Colonic mucosa (tissue), 4 donors: ENCODE measurements around the gene IQGAP1. TPM values are rescaled to one million over a fixed set of nuclear protein-coding genes. Genes with fewer than 3 reads are reported as not detected.
A peak's percentile ranks its signal among the peaks of the same experiment; 100 is the strongest.

Experiments used
- DNase-seq: peaks from one replicate; pipeline ENCODE4 v3.0.0-alpha.2; 2020
- H3K27ac ChIP-seq: fragments of 200-600 bp; one replicate; pipeline ENCODE4 v1.8.0; 2021
- H3K27me3 ChIP-seq: fragments of 200-600 bp; one replicate; pipeline ENCODE4 v1.8.0; 2021
- H3K36me3 ChIP-seq: fragments of 200-600 bp; one replicate; pipeline ENCODE4 v1.8.0; 2021
- H3K4me1 ChIP-seq: fragments of 200-600 bp; one replicate; pipeline ENCODE4 v1.8.0; 2021; ENCODE audit warnings: mild to moderate bottlenecking
- H3K4me3 ChIP-seq: fragments of 200-600 bp; one replicate; pipeline ENCODE4 v1.8.0; 2021
- H3K9ac ChIP-seq, 2 donors: one replicate each; pipeline ENCODE4 v1.7.0; 2013; ENCODE audit warnings: control low read depth in 2 of 2, low read depth in 2 of 2, low read length in 2 of 2
- H3K9me3 ChIP-seq: fragments of 200-600 bp; one replicate; pipeline ENCODE4 v1.8.0; 2021
- intact Hi-C: fragments of 100-400 bp; cut with DNase I; formaldehyde crosslinking; loops from one replicate; pipeline ENCODE4 v1.14.1; 2022
- total RNA-seq, 2 donors: library from RNA; stranded (reverse); fragmentation: NEBNext Ultra II Directional in 1 of 2; extraction: Animal tissue kit (Norgen Biotek cat#: 25700) in 1 of 2; gene quantifications; one replicate each; pipeline ENCODE4 v1.2.1, GENCODE V29; 2021
- TF ChIP-seq, protein P1 (sequence below): fragments of 200-600 bp; IDR thresholded peaks from one replicate; pipeline ENCODE4 v1.8.0; 2022; ENCODE audit warnings: antibody characterized with exemption, mild to moderate bottlenecking
- donor health status: healthy.
- donor health status: DM: no; HTN: no; CAD: no.
- donor health status: DM: no; HTN: no; CAD: no.

IQGAP1 gene
- total RNA-seq, 2 donors from 2014 or later, result 210 to 243 TPM

DNA sequence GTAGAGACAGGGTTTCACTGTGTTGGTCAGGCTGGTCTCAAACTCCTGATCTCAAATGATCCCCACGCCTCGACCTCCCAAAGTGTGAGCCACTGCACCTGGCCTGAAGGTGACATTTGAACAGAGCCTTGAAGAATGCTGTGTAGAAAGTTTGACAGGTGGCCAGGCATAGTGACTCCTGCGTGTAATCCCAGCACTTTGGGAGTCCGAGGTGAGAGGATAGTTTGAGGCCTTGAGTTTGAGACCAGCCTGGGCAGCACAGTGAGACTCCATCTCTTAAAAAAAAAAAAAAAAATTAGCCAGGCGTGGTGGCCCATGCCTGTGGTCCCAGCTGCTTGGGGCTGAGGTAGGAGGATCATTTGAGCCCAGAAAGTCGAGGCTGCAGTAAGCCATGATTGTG is 1.5 kb downstream of the IQGAP1 start:
- Histone ChIP-seq H3K4me3 (peak overlapping the region; percentile 63), H3K9me3 (no peaks in the 10 kb centered on the region), H3K9ac (peak overlapping the region; percentile 58 to 96), H3K36me3 (peaks cover 6% of the 10 kb centered on the region), H3K27ac (peak overlapping the region; percentile 97), H3K4me1 (peaks cover 8% of the 10 kb centered on the region), H3K27me3 (no peaks in the 10 kb centered on the region)
- intact Hi-C loops, result no loop called here
- TF ChIP-seq, protein P1, sequence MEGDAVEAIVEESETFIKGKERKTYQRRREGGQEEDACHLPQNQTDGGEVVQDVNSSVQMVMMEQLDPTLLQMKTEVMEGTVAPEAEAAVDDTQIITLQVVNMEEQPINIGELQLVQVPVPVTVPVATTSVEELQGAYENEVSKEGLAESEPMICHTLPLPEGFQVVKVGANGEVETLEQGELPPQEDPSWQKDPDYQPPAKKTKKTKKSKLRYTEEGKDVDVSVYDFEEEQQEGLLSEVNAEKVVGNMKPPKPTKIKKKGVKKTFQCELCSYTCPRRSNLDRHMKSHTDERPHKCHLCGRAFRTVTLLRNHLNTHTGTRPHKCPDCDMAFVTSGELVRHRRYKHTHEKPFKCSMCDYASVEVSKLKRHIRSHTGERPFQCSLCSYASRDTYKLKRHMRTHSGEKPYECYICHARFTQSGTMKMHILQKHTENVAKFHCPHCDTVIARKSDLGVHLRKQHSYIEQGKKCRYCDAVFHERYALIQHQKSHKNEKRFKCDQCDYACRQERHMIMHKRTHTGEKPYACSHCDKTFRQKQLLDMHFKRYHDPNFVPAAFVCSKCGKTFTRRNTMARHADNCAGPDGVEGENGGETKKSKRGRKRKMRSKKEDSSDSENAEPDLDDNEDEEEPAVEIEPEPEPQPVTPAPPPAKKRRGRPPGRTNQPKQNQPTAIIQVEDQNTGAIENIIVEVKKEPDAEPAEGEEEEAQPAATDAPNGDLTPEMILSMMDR, result no peak
- no peak for DNase-seq

DNA sequence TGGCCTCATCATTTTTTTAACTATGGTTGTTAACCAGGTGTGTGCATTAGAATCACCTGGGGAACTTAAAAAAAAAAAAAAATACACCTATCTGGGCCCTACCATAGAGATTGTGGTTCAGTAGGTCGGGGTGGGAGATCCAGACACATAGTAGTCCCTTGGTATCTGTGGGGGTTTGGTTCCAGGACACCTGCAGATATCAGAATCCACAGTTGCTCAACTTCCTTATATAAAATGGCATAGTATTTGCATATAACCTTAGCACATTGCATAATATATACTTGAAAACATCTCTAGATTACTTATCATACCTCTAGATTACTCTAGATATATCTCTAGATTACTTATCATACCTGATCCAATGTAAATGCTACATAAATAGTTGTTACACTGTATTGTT is 5.0 kb downstream of the IQGAP1 start:
- Histone ChIP-seq H3K9ac (no peak overlapping the region), H3K27me3 (no peaks in the 10 kb centered on the region), H3K9me3 (no peaks in the 10 kb centered on the region), H3K4me1 (peaks cover 16% of the 10 kb centered on the region), H3K36me3 (peaks cover 6% of the 10 kb centered on the region), H3K4me3 (no peak overlapping the region), H3K27ac (no peak overlapping the region)
- intact Hi-C loops, result no loop called here
- TF ChIP-seq, protein P1, result no peak
- no peak for DNase-seq

DNA sequence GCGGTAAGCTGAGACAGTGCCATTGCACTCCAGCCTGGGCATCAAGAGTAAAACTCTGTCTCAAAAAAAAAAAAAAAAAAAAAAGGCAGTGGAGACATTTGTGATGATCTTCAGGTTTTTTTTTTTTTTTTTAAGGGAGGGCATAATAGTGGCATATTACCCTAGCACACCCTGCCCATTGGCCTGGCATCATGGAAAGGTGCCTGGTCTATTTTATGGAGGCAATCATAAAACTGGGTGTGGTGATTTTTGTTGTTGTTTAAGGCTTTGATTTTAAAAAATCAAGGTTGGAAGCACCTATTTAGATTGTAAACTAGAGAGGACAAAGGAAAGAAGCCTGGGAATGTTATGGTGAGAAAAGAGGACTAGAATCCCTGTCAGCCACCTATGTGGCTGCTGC is 6.0 kb downstream of the IQGAP1 start:
- Histone ChIP-seq H3K4me3 (no peak overlapping the region), H3K36me3 (peaks cover 6% of the 10 kb centered on the region), H3K9me3 (no peaks in the 10 kb centered on the region), H3K9ac (peak overlapping the region in 1 of 2 donors; percentile 65), H3K27me3 (no peaks in the 10 kb centered on the region), H3K4me1 (peaks cover 16% of the 10 kb centered on the region), H3K27ac (peak overlapping the region; percentile 46)
- peak; percentile 62 for DNase-seq
- intact Hi-C loops, result no loop called here
- TF ChIP-seq, protein P1, result no peak

DNA sequence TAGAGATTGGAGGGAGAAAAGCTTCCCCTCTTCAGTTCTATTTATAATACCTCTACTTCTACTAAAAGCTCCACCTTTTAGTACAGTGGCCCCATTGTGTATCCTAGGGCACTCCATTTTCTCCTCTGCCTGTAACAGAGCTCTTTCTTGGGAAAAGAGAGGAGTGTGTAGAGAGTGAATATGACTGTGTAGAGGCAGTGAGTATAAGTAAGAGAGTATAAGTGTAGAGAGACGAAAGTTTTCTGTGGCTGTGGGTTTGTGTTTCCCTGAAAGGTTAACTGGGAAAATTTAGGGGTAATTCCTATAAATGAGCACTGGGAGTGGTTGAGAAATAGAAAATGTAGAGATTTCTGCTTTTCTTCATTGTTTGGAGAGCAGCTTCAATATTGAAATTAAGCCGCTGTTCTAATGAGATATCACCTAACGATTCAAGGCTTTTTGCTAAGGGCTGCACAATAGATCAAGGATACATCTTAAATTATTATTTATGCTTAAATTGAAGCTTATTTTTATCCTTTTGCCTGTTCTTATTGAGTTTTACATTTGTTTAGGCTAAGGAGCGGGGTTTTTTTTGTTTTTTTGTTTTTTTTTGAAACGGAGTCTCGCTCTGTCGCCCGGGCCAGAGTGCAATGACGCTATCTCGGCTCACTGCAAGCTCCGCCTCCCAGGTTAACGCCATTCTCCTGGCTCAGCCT is 6.9 kb downstream of the IQGAP1 start:
- H3K27ac ChIP-seq, result peak overlapping the region; percentile 46
- H3K36me3 ChIP-seq, result peaks cover 6% of the 10 kb centered on the region
- no peak overlapping the region for H3K4me3 ChIP-seq
- H3K9ac ChIP-seq, result peak overlapping the region in 1 of 2 donors; percentile 65
- no peaks in the 10 kb centered on the region for H3K9me3 ChIP-seq
- TF ChIP-seq, protein P1, result no peak
- no peaks in the 10 kb centered on the region for H3K27me3 ChIP-seq
- no peak for DNase-seq
- H3K4me1 ChIP-seq, result peaks cover 21% of the 10 kb centered on the region
- intact Hi-C loops, result no loop called here

DNA sequence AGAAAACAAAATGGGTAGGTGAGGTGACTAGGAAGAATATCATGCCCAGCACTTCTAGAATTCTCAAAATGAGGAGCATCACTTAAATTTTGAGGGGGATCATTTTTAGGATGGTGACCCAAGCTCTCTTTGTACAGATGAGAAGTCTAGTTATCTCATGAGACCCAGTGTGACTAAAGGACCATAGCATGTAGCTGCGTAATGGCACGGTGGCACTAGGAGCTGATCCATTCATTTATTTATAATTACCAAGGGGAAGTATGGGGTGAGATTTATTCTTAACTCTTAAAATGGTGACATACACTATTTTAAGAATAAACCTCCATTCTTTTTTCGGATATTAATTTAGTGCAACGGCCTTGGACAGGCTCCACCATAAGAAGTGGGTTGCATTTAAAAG is 8.3 kb downstream of the IQGAP1 start:
- intact Hi-C loops, result no loop called here
- H3K27ac ChIP-seq, result no peak overlapping the region

More for the DNA sequence above, 8.3 kb downstream of the IQGAP1 start:
- TF ChIP-seq, protein P1, result no peak
- Histone ChIP-seq H3K27me3 (no peaks in the 10 kb centered on the region), H3K9ac (peak overlapping the region in 1 of 2 donors; percentile 30), H3K36me3 (peaks cover 2% of the 10 kb centered on the region), H3K4me1 (peaks cover 30% of the 10 kb centered on the region), H3K9me3 (no peaks in the 10 kb centered on the region), H3K4me3 (no peak overlapping the region)
- no peak for DNase-seq
